ENCODE measurements around the gene IZUMO4. TPM values are rescaled to one million over a fixed set of nuclear protein-coding genes. Genes with fewer than 3 reads are reported as not detected.

IZUMO4 gene
- total and polyA plus RNA-seq, 7 donors, result 2.3 to 8.5 (median 4.2) TPM

DNA sequence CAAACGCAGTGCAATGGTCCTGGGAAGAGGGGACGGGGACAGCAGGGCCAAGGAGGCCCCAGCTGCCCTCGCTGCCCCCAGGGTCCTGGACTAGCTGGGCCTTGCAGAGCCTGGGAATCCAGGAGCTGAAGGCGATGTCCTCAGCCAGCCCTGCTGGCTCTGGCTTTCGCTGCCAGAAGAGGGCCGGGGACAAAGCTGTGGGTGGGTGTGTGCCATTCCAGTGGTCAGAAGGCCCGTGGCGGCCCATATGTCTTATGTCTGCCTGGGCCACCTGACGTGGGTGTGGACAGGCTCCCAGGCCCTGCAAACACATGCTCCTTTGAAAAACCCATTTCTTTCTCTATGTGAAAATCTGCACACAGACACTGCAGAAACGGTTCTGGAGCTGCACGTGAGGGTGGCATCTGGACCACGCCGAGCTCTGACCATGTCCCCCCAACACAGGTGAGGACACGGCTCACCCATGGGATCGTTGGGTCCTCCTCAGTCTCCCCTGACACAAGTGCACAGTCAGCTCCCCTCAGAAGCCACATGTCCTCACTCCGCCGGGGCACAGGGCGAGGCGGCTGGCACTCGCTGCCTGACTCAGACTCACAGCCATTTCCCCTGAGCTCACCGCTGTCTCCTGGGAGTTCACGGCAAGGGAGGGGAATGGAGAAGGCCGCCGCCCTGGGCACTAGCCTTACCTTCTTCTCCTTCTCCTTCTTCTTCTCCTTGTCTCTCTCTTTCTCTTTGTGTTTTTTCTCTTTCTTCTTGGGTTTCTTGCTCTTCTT lies 16.9 kb downstream of the IZUMO4 start:
- no peak for DNase-seq
- WGBS, 2 donors, result 92% methylated on average over 24 of the region's 24 CpGs
- intact Hi-C loops (cut with DNase I), result no loop called here
- H3K9me3 ChIP-seq, result no peaks in the 10 kb centered on the region
- TF ChIP-seq POLR2A (IDR thresholded peaks at IDR 0.05) (no peak), EP300 (IDR thresholded peaks at IDR 0.05) (no peak), POLR2AphosphoS5 (IDR thresholded peaks at IDR 0.05) (no peak)
- TF ChIP-seq, protein P1, sequence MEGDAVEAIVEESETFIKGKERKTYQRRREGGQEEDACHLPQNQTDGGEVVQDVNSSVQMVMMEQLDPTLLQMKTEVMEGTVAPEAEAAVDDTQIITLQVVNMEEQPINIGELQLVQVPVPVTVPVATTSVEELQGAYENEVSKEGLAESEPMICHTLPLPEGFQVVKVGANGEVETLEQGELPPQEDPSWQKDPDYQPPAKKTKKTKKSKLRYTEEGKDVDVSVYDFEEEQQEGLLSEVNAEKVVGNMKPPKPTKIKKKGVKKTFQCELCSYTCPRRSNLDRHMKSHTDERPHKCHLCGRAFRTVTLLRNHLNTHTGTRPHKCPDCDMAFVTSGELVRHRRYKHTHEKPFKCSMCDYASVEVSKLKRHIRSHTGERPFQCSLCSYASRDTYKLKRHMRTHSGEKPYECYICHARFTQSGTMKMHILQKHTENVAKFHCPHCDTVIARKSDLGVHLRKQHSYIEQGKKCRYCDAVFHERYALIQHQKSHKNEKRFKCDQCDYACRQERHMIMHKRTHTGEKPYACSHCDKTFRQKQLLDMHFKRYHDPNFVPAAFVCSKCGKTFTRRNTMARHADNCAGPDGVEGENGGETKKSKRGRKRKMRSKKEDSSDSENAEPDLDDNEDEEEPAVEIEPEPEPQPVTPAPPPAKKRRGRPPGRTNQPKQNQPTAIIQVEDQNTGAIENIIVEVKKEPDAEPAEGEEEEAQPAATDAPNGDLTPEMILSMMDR (IDR thresholded peaks at IDR 0.05), result no peak
- H3K27me3 ChIP-seq, result no peaks in the 10 kb centered on the region
- H3K4me3 ChIP-seq, result no peak overlapping the region
- no peaks in the 10 kb centered on the region for H3K4me1 ChIP-seq
- no peak overlapping the region for H3K27ac ChIP-seq
- H3K36me3 ChIP-seq, result peaks cover 80 to 100% (median 96%) of the 10 kb centered on the region in 4 donors

- Histone ChIP-seq H3K36me3 (peaks cover 81 to 100% (median 96%) of the 10 kb centered on the region in 4 donors), H3K4me1 (no peaks in the 10 kb centered on the region), H3K4me3 (no peak overlapping the region), H3K27ac (no peak overlapping the region), H3K27me3 (no peaks in the 10 kb centered on the region), H3K9me3 (no peaks in the 10 kb centered on the region)
- intact Hi-C loops (cut with DNase I), result no loop called here
- 93 to 95% methylated on average over 9 of the region's 9 CpGs for WGBS, 2 donors
- DNase-seq, result no peak
- TF ChIP-seq POLR2AphosphoS5 (IDR thresholded peaks at IDR 0.05) (no peak), POLR2A (IDR thresholded peaks at IDR 0.05) (no peak), EP300 (IDR thresholded peaks at IDR 0.05) (no peak)
- TF ChIP-seq, protein P1 (IDR thresholded peaks at IDR 0.05), result no peak
These were observed 17.5 kb downstream of the IZUMO4 start for GRCh38 chr19:2114218-2114617.

DNA sequence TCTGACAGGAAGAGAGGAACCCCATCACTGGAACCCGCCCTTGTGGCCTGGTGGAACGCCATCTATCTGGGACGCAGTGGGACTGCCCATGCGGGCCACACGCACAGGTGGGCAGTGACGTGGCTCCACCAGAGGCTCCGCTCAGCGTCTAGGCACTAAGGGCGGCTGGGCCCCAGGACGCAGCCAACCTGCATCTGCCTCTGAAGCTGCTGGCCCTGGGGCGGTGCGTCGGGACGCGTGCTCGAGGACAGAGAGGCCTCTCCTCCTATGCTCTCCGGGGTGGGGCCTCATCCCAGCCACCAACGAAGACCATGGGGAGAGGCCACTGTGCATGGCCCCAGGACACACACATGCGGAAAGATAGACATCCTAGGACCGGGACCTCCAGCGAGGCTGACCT lies 18.1 kb downstream of the IZUMO4 start:
- DNase-seq, result no peak
- Histone ChIP-seq H3K4me3 (no peak overlapping the region), H3K4me1 (no peaks in the 10 kb centered on the region), H3K27ac (no peak overlapping the region), H3K36me3 (peaks cover 76 to 100% (median 92%) of the 10 kb centered on the region in 4 donors), H3K9me3 (no peaks in the 10 kb centered on the region), H3K27me3 (no peaks in the 10 kb centered on the region)
- TF ChIP-seq POLR2A (IDR thresholded peaks at IDR 0.05), result no peak
- TF ChIP-seq EP300 (IDR thresholded peaks at IDR 0.05), result no peak
- 95 to 96% methylated on average over 21 of the region's 21 CpGs for WGBS, 2 donors
- intact Hi-C loops (cut with DNase I), result no loop called here

GRCh38 chr19:2115324-2115723 lies 18.6 kb downstream of the IZUMO4 start:
- no peak for DNase-seq
- Histone ChIP-seq H3K27me3 (no peaks in the 10 kb centered on the region), H3K4me1 (no peaks in the 10 kb centered on the region), H3K36me3 (peaks cover 74 to 100% (median 92%) of the 10 kb centered on the region in 4 donors), H3K27ac (no peak overlapping the region), H3K9me3 (no peaks in the 10 kb centered on the region), H3K4me3 (no peak overlapping the region)
- intact Hi-C loops (cut with DNase I), result no loop called here
- TF ChIP-seq, protein P1 (IDR thresholded peaks at IDR 0.05), result no peak
- TF ChIP-seq EP300 (IDR thresholded peaks at IDR 0.05), result no peak
- 96 to 97% methylated on average over 25 of the region's 25 CpGs for WGBS, 2 donors

- WGBS, 2 donors, result 96% methylated on average over 24 of the region's 24 CpGs
- peaks cover 74 to 100% (median 92%) of the 10 kb centered on the region in 4 donors for H3K36me3 ChIP-seq
These were observed 19.3 kb downstream of the IZUMO4 start for GRCh38 chr19:2115911-2116426.

More at GRCh38 chr19:2115911-2116426, 19.3 kb downstream of the IZUMO4 start:
- no peak for DNase-seq
- intact Hi-C loops (cut with DNase I), result no loop called here
- Histone ChIP-seq H3K9me3 (no peaks in the 10 kb centered on the region), H3K4me1 (no peaks in the 10 kb centered on the region), H3K27me3 (no peaks in the 10 kb centered on the region), H3K27ac (no peak overlapping the region), H3K4me3 (no peak overlapping the region)
- TF ChIP-seq, protein P1 (IDR thresholded peaks at IDR 0.05), result no peak
- no peak for TF ChIP-seq POLR2AphosphoS5 (IDR thresholded peaks at IDR 0.05)
- no peak for TF ChIP-seq EP300 (IDR thresholded peaks at IDR 0.05)
- TF ChIP-seq POLR2A (IDR thresholded peaks at IDR 0.05), result no peak
